GM12878 (cell line): ENCODE measurements around the gene SLC6A17.

Experiments used
- ATF3 ChIP-seq: IDR thresholded peaks from 2 replicates; pipeline ENCODE4 v1.6.1; 2011; ENCODE audit warnings: low read depth, mild to moderate bottlenecking, low read length, moderate library complexity, borderline replicate concordance; ENCODE audit errors: extremely low read depth
- CHD2 ChIP-seq: IDR thresholded peaks from 2 replicates; pipeline ENCODE4 v1.6.1; 2011; ENCODE audit warnings: low read depth, low read length, improper control_type of control experiment, borderline replicate concordance
- CTCF ChIP-seq, 3 experiments: IDR thresholded peaks in 2 of 3; conservative IDR thresholded peaks in 1 of 3; 2 replicates each; pipeline ENCODE4 v1.5.1; 2011; ENCODE audit warnings: low read depth in 3 of 3, low read length in 3 of 3, mild to moderate bottlenecking in 3 of 3, control low read depth in 2 of 3, moderate library complexity in 2 of 3, inconsistent platforms in 1 of 3, mixed read lengths in 1 of 3; ENCODE audit not compliant: control insufficient read depth in 2 of 3, insufficient read depth in 1 of 3; ENCODE audit errors: extremely low read depth in 1 of 3
- HDAC2 ChIP-seq: fragments of 200-600 bp; sonication (generic); IDR thresholded peaks from 2 replicates; pipeline ENCODE4 v1.6.1; 2017
- HDAC6 ChIP-seq: fragments of 200-600 bp; sonication (generic); IDR thresholded peaks from one replicate; pipeline ENCODE4 v1.8.0; 2017; ENCODE audit warnings: antibody characterized with exemption; ENCODE audit not compliant: unreplicated experiment
- NFIC ChIP-seq: IDR thresholded peaks from 2 replicates; pipeline ENCODE4 v1.6.1; 2012; ENCODE audit warnings: low read depth, mild to moderate bottlenecking, inconsistent platforms, low read length, moderate library complexity
- PML ChIP-seq: IDR thresholded peaks from 2 replicates; pipeline ENCODE4 v1.6.1; 2012; ENCODE audit warnings: low read length, inconsistent platforms
- POLR2A ChIP-seq: IDR thresholded peaks from 2 replicates; pipeline ENCODE4 v1.6.1; 2011; ENCODE audit warnings: low read depth, mild to moderate bottlenecking, low read length
- RAD21 ChIP-seq: IDR thresholded peaks from 2 replicates; pipeline ENCODE4 v1.6.1; 2011; ENCODE audit warnings: mild to moderate bottlenecking, low read depth, low read length, moderate library complexity; ENCODE audit not compliant: insufficient read depth
- REST ChIP-seq: IDR thresholded peaks from 2 replicates; pipeline ENCODE4 v1.6.1; 2012; ENCODE audit warnings: mild to moderate bottlenecking, low read depth, low read length
- RFX5 ChIP-seq: IDR thresholded peaks from 2 replicates; pipeline ENCODE4 v1.6.1; 2011; ENCODE audit warnings: low read depth, low read length, improper control_type of control experiment
- SIN3A ChIP-seq: IDR thresholded peaks from 2 replicates; pipeline ENCODE4 v1.6.1; 2012; ENCODE audit warnings: low read depth, low read length, improper control_type of control experiment
- USF2 ChIP-seq: IDR thresholded peaks from 2 replicates; pipeline ENCODE4 v1.6.1; 2011; ENCODE audit warnings: low read depth, low read length, improper control_type of control experiment, borderline replicate concordance
- ZNF687 ChIP-seq: fragments of 450-650 bp; IDR thresholded peaks from 2 replicates; pipeline ENCODE4 v1.6.1; 2017; ENCODE audit warnings: mild to moderate bottlenecking, moderate library complexity

GRCh38 chr1:110163591-110163990, 13.3 kb downstream of the SLC6A17 start:
- TF ChIP-seq REST (no peak), RFX5 (no peak), SIN3A (no peak), CHD2 (no peak), USF2 (no peak), PML (no peak), CTCF (IDR thresholded peaks at IDR 0.05 in 2 of 3, conservative IDR thresholded peaks at IDR 0.05 in 1 of 3; ENCODE audit: control insufficient read depth in 2 of 3, extremely low read depth in 1 of 3, insufficient read depth in 1 of 3, low read depth in 3 of 3, low read length in 3 of 3) (no peak), POLR2A (no peak), HDAC2 (no peak), ATF3 (no peak), ZNF687 (no peak), RAD21 (no peak), HDAC6 (no peak), NFIC (no peak)
